ENCODE measurements around the gene ERICH4. TPM values are rescaled to one million over a fixed set of nuclear protein-coding genes. Genes with fewer than 3 reads are reported as not detected.

The ERICH4 gene
- total RNA-seq, 4 donors from 2014 or later = not detected

DNA sequence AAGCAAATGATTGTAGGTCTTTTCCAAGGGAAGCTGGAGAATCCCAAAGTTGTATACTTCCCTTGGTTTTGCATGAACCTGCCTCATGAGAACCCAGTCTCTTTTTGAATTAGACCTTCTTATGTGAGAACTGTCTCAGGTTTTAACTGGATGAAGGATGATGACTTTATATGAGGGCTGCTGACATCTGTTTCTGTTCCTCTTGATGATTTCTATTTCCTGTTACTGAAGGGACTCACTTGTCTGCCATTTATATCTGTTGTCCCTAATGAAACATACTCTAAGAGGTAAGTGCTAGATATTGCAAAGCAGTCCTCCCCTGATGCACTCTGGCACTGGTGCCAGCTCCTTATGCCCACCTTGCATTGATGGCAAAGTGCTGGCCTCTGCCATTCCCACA is 33.6 kb downstream of the ERICH4 start:
- Histone ChIP-seq H3K27me3 (peaks cover 0 to 78% (median 0%) of the 10 kb centered on the region in 4 donors), H3K27ac (replicated peaks in 1 of 4) (no peak overlapping the region), H3K9me3 (no peaks in the 10 kb centered on the region), H3K36me3 (no peaks in the 10 kb centered on the region), H3K4me1 (peaks cover 2 to 10% (median 6%) of the 10 kb centered on the region in 4 donors), H3K4me3 (no peak overlapping the region)
- intact Hi-C loops (cut with DNase I) = no loop called here
- TF ChIP-seq, protein P1, sequence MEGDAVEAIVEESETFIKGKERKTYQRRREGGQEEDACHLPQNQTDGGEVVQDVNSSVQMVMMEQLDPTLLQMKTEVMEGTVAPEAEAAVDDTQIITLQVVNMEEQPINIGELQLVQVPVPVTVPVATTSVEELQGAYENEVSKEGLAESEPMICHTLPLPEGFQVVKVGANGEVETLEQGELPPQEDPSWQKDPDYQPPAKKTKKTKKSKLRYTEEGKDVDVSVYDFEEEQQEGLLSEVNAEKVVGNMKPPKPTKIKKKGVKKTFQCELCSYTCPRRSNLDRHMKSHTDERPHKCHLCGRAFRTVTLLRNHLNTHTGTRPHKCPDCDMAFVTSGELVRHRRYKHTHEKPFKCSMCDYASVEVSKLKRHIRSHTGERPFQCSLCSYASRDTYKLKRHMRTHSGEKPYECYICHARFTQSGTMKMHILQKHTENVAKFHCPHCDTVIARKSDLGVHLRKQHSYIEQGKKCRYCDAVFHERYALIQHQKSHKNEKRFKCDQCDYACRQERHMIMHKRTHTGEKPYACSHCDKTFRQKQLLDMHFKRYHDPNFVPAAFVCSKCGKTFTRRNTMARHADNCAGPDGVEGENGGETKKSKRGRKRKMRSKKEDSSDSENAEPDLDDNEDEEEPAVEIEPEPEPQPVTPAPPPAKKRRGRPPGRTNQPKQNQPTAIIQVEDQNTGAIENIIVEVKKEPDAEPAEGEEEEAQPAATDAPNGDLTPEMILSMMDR (IDR thresholded peaks at IDR 0.05) = no peak
- TF ChIP-seq EP300 (IDR thresholded peaks at IDR 0.05) (no peak), POLR2A (IDR thresholded peaks at IDR 0.05; ENCODE audit: low read depth) (no peak), POLR2AphosphoS5 (IDR thresholded peaks at IDR 0.05) (no peak)
- DNase-seq (ENCODE audit: extremely low spot score) = no peak

DNA sequence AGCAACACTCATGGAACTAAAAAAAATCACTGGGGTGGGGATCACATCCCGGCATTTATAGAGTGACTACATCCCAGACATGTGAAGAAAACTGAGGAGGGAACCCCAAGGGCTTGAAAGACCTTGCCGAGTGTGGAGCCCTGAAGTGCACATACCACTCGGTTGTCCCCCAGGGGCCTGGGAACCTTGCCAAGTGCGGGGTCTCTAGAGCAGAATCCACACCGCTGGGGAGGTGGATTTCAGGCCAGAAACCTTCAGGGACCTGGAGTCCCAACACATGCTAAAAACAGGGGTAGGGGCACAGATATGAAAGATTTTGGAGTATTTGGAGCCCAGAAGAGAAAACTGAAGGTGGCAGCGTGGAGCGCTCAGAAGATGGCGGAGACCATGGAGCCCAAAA is 35.2 kb downstream of the ERICH4 start:
- intact Hi-C loops (cut with DNase I) = no loop called here
- no peak for DNase-seq (ENCODE audit: extremely low spot score)
- H3K9me3 ChIP-seq = peaks cover 0 to 6% (median 0%) of the 10 kb centered on the region in 4 donors
- H3K4me3 ChIP-seq = no peak overlapping the region
- WGBS = 62% methylated on average over 8 of the region's 8 CpGs
- peaks cover 0 to 69% (median 0%) of the 10 kb centered on the region in 4 donors for H3K27me3 ChIP-seq
- peaks cover 2 to 10% (median 6%) of the 10 kb centered on the region in 4 donors for H3K4me1 ChIP-seq
- no peaks in the 10 kb centered on the region for H3K36me3 ChIP-seq
- TF ChIP-seq POLR2A (IDR thresholded peaks at IDR 0.05; ENCODE audit: low read depth) (no peak), EP300 (IDR thresholded peaks at IDR 0.05) (no peak), POLR2AphosphoS5 (IDR thresholded peaks at IDR 0.05) (no peak)
- TF ChIP-seq, protein P1 (IDR thresholded peaks at IDR 0.05) = no peak
- peak overlapping the region in 2 of 4 donors; percentile 29 to 48 for H3K27ac ChIP-seq (replicated peaks in 1 of 4)

DNA sequence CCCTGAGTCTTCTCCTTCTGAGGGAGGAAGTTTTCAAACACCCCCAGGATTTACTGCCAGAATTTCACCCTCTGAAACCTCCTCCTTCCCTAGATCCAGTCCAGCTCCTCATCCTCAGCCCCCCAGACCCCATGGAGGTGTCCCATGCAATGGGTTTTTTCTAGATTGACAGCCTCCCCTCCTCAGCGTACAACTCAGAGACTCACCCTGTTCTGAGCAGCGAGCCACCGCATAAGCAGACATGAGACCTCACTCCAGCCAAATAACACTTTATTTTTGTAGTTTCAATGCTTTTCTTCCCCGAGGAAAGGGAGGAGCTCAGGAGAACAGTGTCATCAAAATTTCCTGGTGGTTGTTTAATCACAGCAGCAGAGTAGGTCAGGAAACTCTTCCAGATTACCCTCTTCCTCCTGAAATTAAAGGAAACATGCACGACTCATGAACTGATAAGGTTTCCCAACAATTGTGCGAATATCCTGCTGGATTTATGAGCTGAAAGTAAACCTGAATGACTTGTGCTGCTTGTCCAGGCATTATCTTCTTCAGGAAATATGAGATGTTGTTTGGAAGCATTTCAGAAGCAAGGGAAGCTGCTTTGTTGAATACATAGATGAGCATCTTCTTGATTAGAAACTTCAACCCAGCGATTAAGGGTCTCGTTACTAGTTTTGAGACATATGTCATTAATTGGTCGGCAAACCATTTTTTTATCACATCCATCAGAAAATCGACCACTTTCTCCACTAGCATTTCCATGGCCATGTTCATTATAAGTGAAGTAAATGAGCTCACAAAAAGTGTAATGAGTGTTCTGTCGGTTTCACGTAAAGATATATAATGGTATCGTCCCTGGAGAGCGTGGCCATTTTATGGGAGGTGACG is 36.2 kb downstream of the ERICH4 start:
- Histone ChIP-seq H3K4me1 (peaks cover 2 to 10% (median 6%) of the 10 kb centered on the region in 4 donors), H3K36me3 (no peaks in the 10 kb centered on the region), H3K27me3 (peaks cover 0 to 69% (median 0%) of the 10 kb centered on the region in 4 donors), H3K4me3 (no peak overlapping the region), H3K27ac (replicated peaks in 1 of 4) (peak overlapping the region; percentile 29 to 70 (median 48)), H3K9me3 (peaks cover 0 to 6% (median 0%) of the 10 kb centered on the region in 4 donors)
- TF ChIP-seq, protein P1 (IDR thresholded peaks at IDR 0.05) = no peak
- TF ChIP-seq POLR2AphosphoS5 (IDR thresholded peaks at IDR 0.05) = peak in 1 of 2 donors; percentile 48
- TF ChIP-seq POLR2A (IDR thresholded peaks at IDR 0.05; ENCODE audit: low read depth) = no peak
- no peak for TF ChIP-seq EP300 (IDR thresholded peaks at IDR 0.05)
- DNase-seq (ENCODE audit: extremely low spot score) = no peak
- WGBS = 67% methylated on average over 15 of the region's 15 CpGs
- intact Hi-C loops (cut with DNase I) = no loop called here

DNA sequence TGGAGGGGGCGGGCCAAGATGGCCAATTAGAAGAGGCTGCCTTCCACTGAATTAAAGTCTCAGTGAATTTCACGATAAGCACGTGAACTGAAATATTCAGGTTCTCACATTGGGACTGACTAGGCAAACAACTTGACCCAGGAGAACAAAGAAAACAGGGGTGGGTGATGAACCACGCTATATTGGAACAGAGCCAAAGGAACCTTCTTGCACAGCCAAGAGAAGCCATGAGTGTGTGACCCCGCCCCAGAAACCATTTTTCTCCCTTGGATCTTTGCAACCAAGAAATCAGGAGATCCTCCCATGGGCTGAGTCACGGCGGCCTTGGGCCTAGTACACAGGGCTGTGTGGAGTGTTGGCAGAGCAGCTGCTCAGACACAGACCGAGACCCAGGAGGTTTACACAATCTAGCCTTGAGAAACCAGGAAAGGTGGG is 36.8 kb downstream of the ERICH4 start:
- peaks cover 2 to 10% (median 6%) of the 10 kb centered on the region in 4 donors for H3K4me1 ChIP-seq
- peak; percentile 37 to 58 for TF ChIP-seq POLR2AphosphoS5 (IDR thresholded peaks at IDR 0.05)
- no peak for TF ChIP-seq EP300 (IDR thresholded peaks at IDR 0.05)
- no peak for TF ChIP-seq POLR2A (IDR thresholded peaks at IDR 0.05; ENCODE audit: low read depth)
- TF ChIP-seq, protein P1 (IDR thresholded peaks at IDR 0.05) = no peak
- 68% methylated on average over 8 of the region's 8 CpGs for WGBS
- peaks cover 0 to 6% (median 0%) of the 10 kb centered on the region in 4 donors for H3K9me3 ChIP-seq
- H3K4me3 ChIP-seq = no peak overlapping the region
- peak overlapping the region in 3 of 4 donors; percentile 49 to 70 (median 68) for H3K27ac ChIP-seq (replicated peaks in 1 of 4)
- no peak for DNase-seq (ENCODE audit: extremely low spot score)
- H3K27me3 ChIP-seq = peaks cover 0 to 71% (median 0%) of the 10 kb centered on the region in 4 donors
- intact Hi-C loops (cut with DNase I) = no loop called here
- H3K36me3 ChIP-seq = peaks cover 0 to 3% (median 0%) of the 10 kb centered on the region in 4 donors

All from esophagus muscularis mucosa (tissue), 4 donors.